ENCODE data around the gene MS4A3.
"Not testable (repeated sequence)": the region's sequence is repeated elsewhere in the genome, so short reads cannot be mapped to it uniquely, and the experiment has no call there.

The MS4A3 gene, protein sequence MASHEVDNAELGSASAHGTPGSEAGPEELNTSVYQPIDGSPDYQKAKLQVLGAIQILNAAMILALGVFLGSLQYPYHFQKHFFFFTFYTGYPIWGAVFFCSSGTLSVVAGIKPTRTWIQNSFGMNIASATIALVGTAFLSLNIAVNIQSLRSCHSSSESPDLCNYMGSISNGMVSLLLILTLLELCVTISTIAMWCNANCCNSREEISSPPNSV

DNA sequence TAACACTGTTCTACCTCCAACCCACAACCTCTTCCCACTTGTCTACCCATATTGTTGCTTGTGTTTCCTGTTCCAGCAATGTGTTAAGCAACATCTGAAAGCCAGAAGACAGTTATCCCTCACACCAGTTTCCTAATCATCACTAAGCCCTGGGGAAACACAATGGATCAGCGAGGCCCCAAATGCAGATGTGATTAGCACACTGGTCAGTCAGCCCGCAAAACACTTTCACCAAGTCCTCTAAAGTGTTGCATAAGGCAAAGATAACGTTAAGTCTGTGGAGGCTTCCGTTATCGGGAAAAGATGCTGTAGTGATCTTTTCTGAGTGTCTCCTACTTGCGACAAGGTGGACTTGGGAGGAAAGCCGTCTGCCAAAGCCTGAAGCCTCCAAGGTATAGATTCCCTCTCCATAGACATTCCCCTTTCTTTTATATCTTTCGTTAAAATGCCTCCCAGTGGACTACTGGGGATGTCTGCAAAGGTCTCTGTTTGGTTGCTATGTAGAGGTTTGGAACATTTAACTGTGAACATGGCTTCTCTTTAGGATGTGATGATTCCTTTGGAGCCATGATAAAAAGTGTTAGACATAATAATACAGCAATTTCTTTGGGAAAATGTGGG, at the start of gene MS4A3:
Gene MS4A3, plus strand, starts transcription at position 317 of the 621 bp plus-strand sequence. CDS start 4,496 bp downstream, outside the sequence.
- no peak for DNase-seq (ENCODE audit: low read depth)

DNA sequence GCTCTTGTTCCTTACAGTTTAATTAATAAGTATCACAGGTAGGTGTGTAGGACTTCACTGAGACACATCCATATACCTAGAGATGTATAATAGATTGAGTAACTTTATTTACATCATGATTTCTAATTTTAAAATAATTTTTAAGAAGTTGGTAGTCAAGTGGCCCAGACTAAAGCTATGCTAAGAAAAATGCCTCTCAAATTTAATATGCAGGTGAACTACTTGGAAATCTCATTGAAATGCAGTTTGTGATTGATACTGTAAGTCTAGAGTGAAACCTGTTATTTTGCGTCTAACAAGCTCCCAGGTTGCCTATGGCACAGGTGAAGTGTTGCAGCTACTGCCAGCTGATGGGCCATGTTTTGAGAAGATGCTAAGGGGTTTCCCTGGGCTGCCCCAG, 39.6 kb upstream of the MS4A3 start, which contains the start of gene OOSP4B:
Gene OOSP4B, plus strand, starts transcription at position 301 of the 400 bp plus-strand sequence.
- DNase-seq (ENCODE audit: low read depth): no peak

DNA sequence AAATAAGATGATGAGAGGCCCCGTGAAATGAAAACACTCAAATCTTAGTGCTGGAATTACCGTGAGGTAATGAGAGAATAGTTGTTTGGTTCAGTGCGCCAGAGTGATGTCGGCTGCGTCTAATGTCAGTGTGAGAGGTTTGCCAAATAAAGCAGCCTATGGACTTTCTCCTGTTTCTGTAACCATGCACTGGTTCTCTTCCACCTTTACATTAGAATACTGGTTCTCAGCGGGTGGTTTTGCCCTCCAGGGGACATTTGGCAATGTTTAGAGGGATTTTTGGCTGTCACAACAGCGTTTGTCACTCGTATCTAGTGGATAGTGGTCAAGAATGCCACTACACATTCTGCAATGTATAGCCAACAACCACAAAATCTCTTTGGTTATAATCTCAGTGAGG, 38.4 kb upstream of the MS4A3 start:
- DNase-seq (ENCODE audit: low read depth): no peak

DNA sequence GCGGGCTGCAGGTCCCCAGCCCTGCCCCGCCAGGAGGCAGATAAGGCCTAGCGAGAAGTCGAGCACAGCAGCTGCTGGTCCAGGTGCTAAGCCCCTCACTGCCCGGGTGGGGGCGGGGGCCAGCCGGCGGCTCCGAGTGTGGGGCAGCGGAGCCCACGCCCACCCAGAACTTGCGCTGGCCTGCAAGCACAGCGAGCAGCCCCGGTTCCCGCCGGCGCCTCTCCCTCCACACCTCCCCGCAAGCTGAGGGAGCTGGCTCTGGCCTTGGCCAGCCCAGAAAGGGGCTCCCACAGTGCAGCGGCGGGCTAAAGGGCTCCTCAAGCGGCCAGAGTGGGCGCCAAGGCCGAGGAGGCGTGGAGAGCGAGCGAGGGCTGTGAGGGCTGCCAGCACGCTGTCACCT, 36.1 kb upstream of the MS4A3 start:
- not testable (repeated sequence) for DNase-seq (ENCODE audit: low read depth)

DNA sequence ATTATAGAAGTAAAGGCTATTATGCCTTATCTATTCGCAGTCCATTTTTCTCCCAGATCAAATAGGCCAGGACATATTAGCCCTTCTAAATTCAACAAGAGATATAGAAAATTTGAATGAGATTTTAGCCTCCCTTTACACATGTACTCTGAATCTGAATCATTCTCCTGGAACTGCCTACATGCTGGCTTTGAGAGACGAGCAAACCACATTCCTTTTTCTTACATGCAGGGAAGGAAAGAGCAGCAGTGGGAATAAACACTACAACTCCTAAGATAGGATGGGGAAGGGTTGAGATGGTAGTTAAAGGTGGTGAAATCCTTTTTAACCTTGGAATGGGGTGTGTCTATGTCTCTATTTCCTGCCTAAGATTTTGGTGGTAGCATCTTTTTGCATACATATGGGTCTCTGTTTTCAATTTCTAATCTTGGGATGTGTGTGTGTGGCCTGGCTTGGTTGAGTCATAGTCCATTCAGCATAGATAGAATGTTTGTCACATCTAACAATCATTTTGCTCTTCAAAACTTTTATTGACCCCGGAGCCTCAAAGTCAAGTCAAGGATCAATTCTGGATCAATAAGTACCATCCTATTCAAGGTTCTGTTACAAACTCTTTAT, 27.3 kb upstream of the MS4A3 start:
- no peak for DNase-seq (ENCODE audit: low read depth)

DNA sequence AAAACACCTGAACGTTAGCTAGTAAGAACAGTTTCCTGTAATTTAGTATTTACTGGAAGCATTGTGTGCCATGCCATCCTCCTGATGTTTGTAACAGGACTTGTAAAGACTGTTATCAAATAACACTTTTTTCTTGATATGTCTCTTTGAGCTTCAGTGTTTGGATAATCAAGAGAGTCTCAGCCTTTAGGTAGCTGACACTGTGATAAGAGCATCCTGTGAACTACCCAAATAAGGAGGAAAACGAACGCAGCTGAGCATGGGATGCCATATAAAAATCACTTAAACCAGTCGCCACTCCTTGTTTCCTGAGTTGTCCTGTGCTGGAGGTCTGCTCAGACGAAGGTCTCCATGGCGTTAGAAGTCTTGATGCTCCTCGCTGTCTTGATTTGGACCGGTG, 16.4 kb upstream of the MS4A3 start, which contains the start of gene OOSP2:
Gene OOSP2, plus strand, starts transcription at position 301 of the 400 bp plus-strand sequence. Its CDS starts 51 bp downstream, at position 352.
- no peak for DNase-seq (ENCODE audit: low read depth)

DNA sequence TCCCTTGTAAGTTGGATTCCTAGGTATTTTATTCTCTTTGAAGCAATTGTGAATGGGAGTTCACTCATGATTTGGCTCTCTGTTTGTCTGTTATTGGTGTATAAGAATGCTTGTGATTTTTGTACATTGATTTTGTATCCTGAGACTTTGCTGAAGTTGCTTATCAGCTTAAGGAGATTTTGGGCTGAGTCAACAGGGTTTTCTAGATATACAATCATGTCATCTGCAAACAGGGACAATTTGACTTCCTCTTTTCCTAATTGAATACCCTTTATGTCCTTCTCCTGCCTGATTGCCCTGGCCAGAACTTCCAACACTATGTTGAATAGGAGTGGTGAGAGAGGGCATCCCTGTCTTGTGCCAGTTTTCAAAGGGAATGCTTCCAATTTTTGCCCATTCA, 6.0 kb upstream of the MS4A3 start:
- not testable (repeated sequence) for DNase-seq (ENCODE audit: low read depth)

DNA sequence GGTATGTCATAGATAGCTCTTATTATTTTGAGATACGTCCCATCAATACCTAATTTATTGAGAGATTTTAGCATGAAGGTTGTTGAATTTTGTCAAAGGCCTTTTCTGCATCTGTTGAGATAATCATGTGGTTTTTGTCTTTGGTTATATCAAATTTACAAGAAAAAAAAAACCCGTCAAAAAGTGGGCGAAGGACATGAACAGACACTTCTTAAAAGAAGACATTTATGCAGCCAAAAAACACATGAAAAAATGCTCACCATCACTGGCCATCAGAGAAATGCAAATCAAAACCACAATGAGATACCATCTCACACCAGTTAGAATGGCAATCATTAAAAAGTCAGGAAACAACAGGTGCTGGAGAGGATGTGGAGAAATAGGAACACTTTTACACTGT, 5.6 kb upstream of the MS4A3 start:
- DNase-seq (ENCODE audit: low read depth): not testable (repeated sequence)

DNA sequence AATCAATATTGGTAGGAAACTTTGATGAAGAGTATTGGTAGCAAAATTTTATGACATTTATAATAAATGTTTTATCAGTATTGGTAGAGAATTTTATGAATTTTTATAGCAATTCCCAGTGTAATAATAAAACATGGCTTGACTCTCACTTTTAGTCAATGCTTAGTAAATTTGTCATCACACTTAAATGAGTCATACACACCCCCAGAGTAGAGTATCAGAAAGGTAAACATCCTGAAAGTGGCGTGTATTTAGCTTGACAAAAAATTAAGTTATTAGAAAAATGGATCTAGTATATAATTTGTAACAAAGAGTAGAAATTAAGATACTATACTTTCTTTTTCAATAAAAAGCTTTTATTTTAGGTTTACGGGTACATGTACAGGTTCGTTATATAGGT, 2.6 kb downstream of the MS4A3 start:
- no peak for DNase-seq (ENCODE audit: low read depth)

DNA sequence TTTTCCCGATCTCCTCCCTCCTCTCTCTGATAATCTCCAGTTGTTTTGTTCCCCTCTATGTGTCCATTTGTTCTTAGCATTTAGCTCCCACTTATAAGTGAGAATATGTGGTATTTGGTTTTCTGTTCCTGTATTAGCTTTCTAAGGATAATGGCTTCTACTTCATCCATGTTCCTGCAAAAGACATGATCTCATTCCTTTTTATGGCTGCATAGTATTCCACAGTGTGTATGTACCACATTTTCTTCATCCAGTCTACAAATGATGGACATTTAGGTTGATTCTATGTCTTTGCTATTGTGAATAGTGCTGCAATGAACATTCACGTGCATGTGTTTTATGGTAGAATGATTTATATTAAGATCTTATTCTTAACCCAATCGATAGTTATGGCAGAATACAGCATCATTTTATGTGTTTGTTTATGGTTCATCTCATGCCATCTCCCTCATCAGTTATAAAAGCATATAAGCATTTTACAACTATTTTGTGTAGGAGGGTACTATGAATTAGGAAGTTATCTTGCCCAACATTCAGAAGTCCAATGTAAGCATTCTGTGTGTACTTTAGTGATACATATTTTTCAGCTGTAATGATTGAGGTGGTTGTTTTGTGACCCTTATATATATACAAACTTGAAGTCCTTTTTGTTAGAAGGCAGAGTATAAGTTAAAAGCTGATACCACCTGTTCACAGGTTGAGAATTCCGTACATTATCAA, 3.2 kb downstream of the MS4A3 start:
- DNase-seq (ENCODE audit: low read depth): no peak

DNA sequence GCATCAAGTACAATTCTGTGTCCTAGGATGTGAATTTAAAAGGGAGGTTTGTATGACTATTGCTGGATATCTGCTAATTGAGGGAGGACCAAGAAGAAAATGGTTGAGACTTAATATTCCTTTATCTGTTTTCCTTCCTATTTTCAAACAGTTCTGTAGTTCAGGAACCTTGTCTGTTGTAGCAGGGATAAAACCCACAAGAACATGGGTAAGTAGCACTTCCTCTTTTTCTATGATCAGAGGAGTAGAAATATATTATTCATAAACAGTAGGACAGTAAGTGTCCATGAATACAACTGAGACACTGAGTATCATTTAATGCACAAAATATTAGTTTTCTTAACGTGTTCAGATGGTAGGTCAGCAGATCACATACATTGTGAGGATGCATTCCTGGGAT, 7.6 kb downstream of the MS4A3 start:
- DNase-seq (ENCODE audit: low read depth): no peak

DNA sequence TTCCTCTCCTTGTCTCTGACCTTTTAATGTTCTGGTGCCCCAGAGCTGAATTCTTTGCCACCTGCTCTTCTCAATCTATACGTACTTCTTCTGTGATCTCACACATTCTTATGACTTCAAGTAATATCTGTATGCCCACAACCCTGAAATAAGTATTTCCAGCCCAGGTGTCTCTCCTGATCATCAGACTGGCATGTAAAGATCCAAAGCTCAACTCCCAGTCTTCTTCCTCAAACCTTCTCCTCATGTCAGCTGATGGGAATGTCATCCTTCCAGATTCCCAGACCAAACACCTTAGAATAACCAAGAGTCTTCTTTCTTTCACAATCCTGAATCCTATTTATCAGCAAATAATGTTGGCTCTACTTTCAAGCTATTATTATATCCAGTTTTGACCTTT, 9.3 kb downstream of the MS4A3 start:
- DNase-seq (ENCODE audit: low read depth): no peak

DNA sequence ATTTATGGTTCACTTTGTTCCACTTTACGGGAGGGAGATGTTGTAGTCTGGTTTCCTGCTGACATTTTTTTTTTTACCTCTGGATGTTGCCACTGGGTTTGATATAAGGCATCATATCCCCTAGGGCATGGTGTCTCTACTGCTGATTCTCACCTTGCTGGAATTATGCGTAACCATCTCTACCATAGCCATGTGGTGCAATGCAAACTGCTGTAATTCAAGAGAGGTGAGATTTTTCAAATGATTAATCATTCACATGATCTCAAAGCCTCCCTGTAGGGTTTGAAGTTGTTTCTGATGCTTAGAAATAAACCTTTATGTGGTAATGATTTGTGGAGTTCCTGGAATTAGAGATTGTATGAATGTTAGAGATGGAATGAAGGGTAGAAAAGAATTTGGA, 13.0 kb downstream of the MS4A3 start:
- DNase-seq (ENCODE audit: low read depth): no peak

DNA sequence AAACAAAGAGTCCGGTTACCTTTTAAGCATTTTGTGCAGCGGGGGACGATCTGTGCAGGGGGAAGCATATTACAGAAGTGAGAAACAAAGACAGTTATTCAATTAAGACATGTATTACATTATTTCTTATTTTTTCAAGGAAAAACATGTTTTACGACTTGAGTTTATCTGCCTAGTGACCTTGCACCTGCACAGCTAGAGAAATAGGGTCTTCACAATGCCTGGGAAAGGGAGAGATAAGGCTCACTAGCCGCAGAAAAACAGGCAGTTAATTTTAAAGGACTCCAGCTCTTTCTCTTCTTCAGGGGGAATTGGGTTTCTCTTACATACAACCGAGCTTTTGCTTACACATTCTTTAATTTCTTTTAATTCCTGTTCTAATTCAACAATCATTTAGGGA, 15.2 kb downstream of the MS4A3 start:
- not testable (repeated sequence) for DNase-seq (ENCODE audit: low read depth)

DNA sequence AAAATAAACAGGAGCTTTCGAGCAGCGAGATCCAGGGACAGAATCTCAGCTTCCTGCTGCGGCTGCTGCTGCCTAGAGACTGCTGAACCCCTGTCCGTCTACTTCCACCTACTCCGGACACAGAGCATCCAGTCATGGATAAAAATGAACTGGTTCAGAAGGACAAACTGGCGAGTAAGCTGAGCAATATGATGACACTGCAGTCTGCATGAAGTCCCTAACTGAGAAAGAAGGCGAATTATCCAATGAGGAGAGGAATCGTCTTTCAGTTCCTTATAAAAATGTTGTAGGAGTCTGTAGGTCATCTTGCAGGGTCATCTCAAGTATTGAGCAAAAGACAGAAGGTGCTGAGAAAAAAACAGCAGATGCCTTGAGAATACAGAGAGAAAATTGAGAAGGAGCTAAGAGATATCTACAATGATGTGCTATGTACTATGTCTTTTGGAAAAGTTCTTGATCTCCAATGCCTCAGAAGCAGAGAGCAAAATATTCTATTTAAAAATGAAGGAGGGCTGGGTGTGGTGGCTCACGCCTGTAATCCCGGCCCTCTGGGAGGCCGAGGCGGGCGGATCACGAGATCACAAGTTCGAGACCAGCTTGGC, 20.9 kb downstream of the MS4A3 start:
- no peak for DNase-seq (ENCODE audit: low read depth)

DNA sequence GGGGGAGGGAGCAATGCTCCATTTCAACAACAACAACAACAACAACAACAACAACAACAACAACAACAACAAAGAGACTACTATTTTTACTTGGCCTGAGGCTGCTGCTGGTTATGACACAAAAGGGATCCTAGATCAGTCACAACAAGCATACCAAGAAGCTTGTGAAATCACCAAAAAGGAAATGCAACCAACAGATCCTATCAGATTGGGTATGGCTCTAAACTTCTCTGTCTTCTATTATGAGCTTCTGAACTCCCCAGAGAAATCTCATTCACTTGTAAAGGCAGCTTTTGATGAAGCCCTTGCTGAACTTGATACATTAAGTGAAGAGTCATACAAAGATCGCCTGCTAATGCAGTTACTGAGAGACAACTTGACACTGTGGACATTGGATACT, 21.5 kb downstream of the MS4A3 start:
- no peak for DNase-seq (ENCODE audit: low read depth)

DNA sequence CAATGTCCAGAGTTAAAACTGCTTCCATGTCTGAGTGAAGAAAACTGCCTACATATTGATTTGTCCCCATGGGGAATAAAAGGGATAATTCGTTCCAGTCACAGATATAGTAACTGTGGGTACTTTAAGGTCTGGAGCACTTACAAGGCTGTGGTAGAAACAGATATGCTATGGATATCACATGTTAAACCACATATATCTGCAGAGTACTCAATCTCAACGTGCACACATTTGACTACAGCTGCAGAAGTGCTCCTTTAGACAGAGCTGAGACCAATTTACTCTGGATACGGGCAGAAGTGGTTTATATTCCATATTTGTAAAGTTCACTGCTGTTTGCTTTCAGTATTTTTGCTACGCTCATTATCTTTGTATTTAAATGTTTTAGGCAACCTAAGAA, 22.3 kb downstream of the MS4A3 start:
- no peak for DNase-seq (ENCODE audit: low read depth)

DNA sequence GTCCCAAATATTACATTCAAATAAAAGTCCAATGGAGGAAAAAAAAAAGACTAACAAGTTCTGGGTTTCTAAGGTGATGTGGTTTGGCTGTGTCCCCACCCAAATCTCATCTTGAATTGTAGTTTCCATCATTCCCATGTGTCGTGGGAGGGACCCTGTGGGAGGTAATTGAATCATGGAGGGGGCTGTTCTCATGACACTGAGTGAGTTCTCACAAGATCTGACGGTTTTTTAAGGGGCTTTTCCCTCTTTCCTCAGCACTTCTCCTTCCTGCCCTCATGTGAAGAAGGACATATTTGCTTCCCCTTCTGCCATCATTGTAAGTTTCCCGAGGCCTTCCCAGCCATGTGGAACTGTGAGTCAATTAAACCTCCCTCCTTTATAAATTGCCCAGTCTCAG, 24.1 kb downstream of the MS4A3 start:
- DNase-seq (ENCODE audit: low read depth): no peak

DNA sequence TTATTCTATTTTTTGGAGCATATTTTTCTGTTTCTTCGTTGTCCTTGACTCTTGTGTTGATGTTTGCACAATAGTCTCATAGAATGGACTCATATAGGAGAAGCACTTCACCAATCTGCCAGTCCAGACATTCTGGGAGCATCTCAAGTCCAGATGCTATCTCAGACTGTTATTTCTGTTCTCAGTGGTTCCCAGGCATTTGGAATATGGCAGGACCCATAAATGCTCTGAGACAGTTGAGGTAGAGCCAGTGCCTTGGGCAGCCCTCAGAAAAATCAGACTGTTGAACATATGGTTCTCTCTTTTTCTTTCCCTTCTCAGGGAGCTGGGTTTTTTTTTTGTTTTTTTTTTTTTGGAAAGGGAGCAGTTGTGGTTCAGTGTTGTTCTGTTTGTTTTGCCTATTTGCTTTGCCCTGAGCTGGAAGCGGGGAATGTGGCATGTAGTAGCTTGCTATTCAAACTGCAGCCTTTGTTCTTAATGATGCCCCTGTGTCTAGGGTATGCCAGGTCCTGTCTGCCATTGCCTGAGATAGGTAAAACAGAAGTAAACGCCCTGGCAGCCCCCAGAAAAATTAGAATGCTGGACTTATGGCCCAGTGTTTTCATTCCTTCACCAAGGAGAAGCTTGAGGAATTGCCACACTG, 28.3 kb downstream of the MS4A3 start:
- DNase-seq (ENCODE audit: low read depth): no peak

DNA sequence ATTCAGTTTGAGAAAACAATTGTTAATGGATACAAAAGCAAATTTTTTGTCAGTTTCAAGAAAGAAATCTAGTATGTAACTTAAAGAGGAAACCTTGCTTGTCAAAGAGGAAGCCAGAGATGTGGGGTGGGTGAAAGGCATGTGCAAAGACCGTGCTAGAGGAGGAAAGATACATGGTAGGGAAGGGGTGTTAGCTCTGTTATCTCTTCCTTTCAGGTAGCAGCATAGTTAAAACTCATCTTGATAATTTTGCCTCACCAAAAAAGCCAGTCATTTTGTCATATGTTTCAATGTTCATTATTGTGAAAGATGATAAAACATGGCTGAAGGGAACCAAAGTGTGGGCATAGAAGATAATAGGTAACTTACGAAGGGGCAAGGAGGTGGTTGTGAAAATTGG, 29.4 kb downstream of the MS4A3 start:
- DNase-seq (ENCODE audit: low read depth): no peak

DNA sequence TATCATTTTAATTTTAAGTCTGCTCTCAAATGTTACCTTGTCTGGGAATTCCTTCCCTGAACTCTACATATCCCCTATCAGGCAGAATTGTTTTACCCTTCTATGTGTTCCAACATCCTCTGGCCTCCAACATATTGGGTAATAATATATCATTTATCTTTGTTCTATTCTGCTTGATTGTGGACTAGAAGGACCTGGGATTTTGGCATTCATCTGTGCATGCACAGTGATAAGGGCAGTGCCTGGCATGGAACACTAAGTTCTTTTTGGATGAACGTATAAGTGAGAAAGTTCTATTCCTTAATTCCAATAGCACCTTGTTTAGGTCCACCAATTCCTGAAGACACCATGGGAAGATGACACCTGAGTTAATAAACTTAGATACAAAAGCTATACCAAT, 30.8 kb downstream of the MS4A3 start:
- DNase-seq (ENCODE audit: low read depth): no peak

DNA sequence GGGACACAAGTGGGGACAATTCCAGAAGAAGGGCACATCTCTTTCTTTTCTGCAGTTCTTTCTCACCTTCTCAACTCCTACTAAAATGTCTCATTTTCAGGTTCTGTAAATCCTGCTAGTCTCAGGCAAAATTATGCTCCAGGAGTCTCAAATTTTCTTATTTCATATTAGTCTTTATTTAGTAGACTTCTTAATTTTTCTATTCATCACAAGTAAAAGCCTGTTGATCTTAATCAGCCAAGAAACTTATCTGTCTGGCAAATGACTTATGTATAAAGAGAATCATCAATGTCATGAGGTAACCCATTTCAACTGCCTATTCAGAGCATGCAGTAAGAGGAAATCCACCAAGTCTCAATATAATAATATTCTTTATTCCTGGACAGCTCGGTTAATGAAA, 31.9 kb downstream of the MS4A3 start, which contains the start of gene MS4A2:
Gene MS4A2, plus strand, starts transcription at position 301 of the 400 bp plus-strand sequence. CDS start 102 bp downstream, outside the sequence.
- DNase-seq (ENCODE audit: low read depth): no peak

All from stimulated activated CD8-positive, alpha-beta memory T cell treated with anti-CD3 and anti-CD28 coated beads, Interleukin-12 subunit alpha, Interleukin-12 subunit beta, amount 100 ng/mL, for 4 hours (primary cell).